ENCODE results near the gene CYTH2.

DNA sequence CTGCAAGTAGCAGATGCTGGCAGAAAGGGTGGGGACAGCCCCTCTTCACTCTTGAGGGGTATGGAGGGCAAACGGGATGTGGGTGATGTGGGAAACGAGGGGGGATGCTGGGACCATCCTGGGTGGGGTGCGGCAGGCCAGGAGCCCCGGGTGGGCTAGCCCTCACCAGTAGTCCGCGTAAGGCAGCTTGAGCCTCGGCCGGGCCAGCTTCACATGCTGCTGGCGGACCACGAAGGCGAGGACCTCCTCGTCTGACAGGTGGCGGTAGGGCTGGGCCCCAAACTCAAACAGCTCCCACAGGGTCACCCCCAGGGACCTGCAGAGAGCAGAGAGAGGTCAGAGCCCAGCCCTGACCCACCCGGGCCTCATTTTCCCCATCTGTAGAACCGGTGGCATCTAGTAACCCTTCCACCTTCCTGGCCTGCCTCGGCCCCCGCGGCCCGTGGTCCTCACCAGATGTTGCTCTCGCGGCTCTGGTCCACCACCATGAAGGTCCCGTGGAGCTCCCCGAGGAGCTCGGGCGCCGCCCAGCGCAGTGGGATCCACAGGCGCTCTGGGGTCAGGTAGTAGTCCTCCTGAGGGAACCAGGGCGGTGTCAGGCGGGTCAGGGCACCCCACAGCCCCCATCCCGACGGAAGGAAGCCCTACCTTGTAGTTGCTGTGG, 31.8 kb downstream of the CYTH2 start:
- TF ChIP-seq TAF1 (IDR thresholded peaks at IDR 0.05; ENCODE audit: low read depth, low read length): no peak
- TF ChIP-seq, protein P1, sequence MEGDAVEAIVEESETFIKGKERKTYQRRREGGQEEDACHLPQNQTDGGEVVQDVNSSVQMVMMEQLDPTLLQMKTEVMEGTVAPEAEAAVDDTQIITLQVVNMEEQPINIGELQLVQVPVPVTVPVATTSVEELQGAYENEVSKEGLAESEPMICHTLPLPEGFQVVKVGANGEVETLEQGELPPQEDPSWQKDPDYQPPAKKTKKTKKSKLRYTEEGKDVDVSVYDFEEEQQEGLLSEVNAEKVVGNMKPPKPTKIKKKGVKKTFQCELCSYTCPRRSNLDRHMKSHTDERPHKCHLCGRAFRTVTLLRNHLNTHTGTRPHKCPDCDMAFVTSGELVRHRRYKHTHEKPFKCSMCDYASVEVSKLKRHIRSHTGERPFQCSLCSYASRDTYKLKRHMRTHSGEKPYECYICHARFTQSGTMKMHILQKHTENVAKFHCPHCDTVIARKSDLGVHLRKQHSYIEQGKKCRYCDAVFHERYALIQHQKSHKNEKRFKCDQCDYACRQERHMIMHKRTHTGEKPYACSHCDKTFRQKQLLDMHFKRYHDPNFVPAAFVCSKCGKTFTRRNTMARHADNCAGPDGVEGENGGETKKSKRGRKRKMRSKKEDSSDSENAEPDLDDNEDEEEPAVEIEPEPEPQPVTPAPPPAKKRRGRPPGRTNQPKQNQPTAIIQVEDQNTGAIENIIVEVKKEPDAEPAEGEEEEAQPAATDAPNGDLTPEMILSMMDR (IDR thresholded peaks at IDR 0.05; ENCODE audit: control extremely low read depth in 1 of 3, insufficient read depth in 1 of 3, low read depth in 1 of 3, low read length in 3 of 3): no peak
- TF ChIP-seq NRF1 (IDR thresholded peaks at IDR 0.05; ENCODE audit: low read depth, low read length): no peak
- TF ChIP-seq TEAD4 (IDR thresholded peaks at IDR 0.05; ENCODE audit: low read depth, low read length): no peak
- TF ChIP-seq KDM1A (IDR thresholded peaks at IDR 0.05; ENCODE audit: borderline replicate concordance, low read length): no peak
